HL-60/S4 treated with retinoic acid at 250 ng/mL for 4 days and 3 days (cell line): ENCODE measurements around the gene GPX8.

Experiments
- in situ Hi-C: fragments of 300-500 bp; cut with MboI; formaldehyde crosslinking; loops from 2 replicates; pipeline ENCODE4 v1.7.0; 2022; ENCODE audit warnings: low sequenced_read_pairs

Gene GPX8

GRCh38 chr5:55159763-55160492, at the start of gene GPX8:
TSS of gene GPX8 (plus strand) at chr5:55160171. CDS start at chr5:55160193, 22 bp downstream.
- in situ Hi-C loops: no loop called here

- in situ Hi-C loops: no loop called here
Measured at GRCh38 chr5:55110217-55110616, 49.8 kb upstream of the GPX8 start.

DNA sequence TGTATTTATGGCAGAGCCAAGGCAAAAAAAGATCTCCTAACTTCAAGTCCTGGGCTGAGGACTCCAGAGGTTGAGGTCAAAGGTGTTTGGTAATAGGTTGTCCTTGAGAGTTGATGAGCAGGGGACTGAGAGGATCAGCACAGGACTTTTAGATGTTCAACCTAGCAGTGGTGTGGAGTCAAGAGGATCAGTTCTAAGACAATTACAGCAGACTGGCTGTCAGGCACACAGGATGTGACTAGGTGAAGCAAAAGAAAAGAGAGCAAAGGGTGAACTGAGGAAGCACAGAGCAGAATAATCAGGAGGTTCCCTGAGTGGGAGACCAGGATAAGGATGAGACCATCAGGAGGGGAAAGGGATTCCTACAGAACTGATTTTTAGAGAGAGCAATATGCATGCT, 46.6 kb upstream of the GPX8 start:
- in situ Hi-C loops: no loop called here

DNA sequence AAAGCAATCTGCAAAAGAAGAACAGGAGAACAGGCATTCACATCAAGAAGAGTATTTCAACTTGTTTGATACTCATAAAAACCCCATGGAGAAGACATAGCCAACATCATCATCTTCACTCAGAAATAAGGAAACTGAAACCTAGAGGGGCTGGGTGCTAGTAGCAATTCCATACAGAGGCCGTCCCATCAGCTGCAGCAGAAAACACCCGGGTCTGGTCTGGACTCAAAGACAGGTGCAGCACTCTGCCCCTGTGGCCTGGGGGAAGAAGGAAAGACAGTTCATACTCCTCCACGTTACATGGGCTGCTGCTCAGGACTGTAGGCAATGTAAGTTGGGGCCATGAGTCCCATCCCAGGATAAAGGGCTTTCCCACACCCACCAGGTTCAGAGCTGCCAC, 45.9 kb upstream of the GPX8 start:
- in situ Hi-C loops: no loop called here

GRCh38 chr5:55123365-55123764, 36.6 kb upstream of the GPX8 start:
- in situ Hi-C loops: no loop called here

GRCh38 chr5:55134053-55134722, 25.8 kb upstream of the GPX8 start:
- in situ Hi-C loops: no loop called here

DNA sequence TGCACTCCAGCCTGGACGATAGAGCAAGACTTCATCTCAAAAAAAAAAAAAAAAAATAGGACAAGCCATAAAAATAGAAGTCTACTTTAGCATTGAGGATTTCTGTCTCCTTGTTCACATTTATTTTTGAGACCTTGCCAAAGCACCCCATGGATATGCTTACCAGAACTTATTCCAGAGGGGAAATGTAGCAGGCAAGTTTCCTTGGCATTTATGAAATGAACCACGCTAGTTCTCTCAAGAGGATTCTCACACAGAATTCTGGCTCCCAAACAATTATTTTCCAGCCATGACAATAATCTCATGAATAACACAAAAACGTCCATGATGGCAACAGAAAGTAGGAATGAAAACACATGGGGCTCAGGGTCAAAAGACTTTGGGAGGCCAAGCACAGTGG, 23.4 kb upstream of the GPX8 start:
- in situ Hi-C loops: no loop called here

DNA sequence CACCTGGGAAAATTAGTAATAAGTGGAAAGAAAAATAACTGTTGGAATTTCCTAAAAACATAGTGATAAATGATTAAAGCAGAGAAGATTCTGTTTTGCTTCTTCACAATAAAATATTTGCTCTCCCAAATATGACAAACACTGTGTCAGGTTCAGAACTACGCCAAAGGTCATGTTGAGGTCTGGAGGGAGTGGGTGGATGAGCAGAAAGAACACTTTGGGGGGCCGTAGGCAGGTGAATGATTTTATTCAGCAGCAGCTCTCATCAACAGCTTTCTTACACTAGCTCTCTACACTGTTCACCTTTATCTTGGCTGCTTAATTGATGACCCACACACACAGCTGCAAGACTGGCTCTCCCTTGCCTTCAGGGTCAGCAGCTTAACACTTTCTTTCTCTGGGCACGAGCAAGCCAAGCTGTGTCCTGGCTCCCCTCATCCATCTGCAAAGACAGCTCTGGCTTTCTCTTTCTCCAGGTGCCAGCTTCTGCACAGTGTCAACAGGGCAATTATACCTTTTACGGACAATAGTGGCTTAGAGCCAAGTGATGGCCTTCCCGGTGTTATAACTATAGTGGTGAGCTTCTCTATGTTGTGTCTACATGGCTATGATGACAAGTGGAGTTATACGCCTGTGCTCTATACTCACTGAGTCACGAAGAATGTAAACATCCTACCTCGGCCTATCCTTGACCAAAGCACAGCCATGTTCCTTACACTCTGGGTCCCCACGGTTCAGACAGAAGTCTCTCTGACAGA, 18.9 kb upstream of the GPX8 start:
- in situ Hi-C loops: no loop called here

DNA sequence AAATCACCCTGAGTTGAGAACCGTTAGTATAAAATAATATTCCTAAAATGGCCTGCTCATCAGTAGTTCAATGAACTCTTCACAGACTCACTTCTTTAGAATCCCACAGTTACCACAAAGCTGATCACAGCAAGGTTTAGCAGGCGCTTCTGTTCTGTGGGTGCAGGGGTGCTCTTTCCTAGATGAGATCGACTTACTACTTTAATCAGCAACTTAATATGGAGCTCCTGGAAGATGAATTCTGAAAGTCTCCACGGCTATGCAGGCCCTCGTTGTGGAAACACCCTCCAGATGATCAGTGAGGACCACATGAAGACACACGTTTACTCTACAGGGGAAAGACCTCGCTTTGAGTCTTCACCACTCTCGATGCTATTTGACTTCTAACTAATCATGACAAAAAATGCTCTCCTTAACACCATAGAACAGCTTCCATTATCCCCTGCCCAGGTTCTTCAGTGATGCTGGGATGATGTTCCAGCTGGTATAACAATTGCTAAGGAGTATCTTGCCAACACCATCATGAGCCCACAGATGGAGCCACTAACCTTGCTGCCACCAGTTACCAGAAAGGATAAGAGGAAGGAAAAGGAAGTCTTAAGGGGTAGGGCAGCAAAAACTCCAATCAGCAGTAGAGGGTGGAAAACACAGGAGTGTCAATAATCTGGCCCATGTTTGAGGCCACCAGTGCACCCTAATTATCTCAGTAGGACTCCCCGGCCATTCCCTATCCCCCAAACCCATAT, 17.9 kb upstream of the GPX8 start:
- in situ Hi-C loops: no loop called here

GRCh38 chr5:55143624-55144023, 16.3 kb upstream of the GPX8 start:
- in situ Hi-C loops: no loop called here

- in situ Hi-C loops: no loop called here
Measured at GRCh38 chr5:55146080-55146479, 13.9 kb upstream of the GPX8 start.

DNA sequence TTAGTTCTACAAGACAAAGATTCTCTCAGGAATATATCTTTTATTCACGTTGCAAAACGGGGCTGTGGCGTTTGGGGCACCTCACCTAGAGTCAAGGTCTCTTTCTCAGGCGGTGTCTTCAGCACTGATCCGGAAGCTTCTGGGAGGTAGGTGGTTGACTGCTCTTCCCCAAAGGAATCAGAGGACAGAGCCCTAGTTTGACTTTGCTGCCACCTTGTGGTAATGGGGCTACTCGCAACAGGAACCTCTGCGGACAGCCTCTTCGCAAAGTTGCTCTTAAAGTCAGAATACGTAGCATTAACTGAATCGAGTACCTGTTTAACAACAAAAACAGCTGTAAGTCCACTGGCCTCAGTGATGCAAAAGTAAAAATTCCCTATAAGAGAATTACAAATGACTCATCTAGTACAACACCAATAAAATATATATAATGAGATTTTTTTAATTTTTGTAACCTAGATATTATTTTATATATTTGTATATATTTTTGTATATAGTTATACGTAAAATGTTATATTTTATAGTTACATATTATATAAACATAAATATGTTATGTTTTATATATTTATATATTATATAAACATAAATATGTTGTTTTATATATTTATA, 13.3 kb upstream of the GPX8 start:
- in situ Hi-C loops: no loop called here

DNA sequence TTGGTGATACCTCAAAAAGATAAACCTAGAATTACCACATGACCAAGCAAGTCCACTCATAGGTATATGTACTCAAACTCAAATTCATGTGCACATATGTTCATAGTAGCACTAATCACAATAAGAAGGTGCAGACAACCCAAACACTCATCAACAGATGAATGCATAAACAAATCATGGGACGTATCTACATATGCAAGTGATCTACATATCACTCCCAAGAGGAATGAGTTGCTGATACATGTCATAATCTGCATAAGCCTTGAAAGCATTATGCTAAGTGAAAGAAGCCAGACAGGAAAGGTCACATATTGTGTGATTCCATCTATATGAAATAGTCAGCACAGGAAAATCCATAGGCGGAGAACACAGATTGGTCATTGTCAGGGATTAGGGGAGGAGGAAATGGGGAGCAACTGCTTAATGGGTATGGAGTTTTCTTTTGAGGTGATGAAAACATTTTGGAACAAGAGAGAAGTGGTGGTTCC, 10.6 kb upstream of the GPX8 start:
- in situ Hi-C loops: no loop called here

GRCh38 chr5:55151923-55152842, 7.8 kb upstream of the GPX8 start:
- in situ Hi-C loops: no loop called here

- in situ Hi-C loops: no loop called here
Measured at GRCh38 chr5:55154873-55155272, 5.1 kb upstream of the GPX8 start.

- in situ Hi-C loops: no loop called here
Measured at GRCh38 chr5:55160493-55161209, 680 bp downstream of the GPX8 start.

GRCh38 chr5:55162666-55163065, 2.7 kb downstream of the GPX8 start:
- in situ Hi-C loops: no loop called here

GRCh38 chr5:55171471-55171870, 11.5 kb downstream of the GPX8 start:
- in situ Hi-C loops: no loop called here
